HG03558 (cell line): ENCODE data around the gene JAG2.

Experiments
- ATAC-seq: cut with Tn5 transposase; IDR thresholded peaks from one replicate; pipeline ENCODE4 v1.9.1; 2021; ENCODE audit warnings: moderate number of reproducible peaks; ENCODE audit not compliant: unreplicated experiment; ENCODE audit errors: extremely low read depth

JAG2 gene

DNA sequence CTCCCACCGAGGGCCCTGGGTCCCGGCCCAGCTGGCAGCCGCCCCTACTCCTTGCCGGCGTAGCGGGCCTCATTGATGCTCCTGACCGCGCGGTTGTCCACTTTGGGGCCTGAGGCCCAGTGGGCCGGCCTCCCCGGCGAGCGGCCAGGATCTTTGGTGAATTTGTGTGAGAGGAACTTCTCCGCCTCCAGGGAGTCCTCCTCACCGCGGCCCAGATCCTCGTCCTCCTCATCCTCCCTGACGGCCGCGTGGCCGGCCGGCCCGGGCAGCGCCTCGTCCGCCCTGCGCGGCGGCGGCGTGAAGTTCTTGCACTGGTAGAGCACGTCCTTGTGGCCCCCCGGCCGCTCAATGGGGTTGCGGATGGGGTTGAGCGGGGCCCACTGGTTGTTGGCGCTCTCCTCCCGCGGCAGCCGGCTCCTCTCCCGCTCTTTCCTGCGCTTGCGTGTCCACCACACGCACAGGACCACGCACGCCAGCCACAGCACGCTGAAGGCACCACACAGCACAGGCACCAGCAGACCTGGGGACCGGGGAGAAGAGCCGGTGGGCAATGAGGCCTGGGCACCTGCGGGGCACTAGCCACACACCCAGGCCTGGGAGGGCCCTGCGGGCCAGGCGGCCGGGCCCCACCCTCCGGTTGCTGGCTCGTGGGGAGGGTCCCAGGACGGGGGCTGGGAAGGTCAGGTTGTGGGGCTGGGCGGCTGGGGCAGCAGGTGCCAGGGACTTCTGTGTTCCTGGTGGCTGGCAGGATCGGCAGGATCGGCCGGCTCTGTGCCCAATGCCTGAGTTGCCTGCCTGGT lies 25.7 kb downstream of the JAG2 start:
- no peak for ATAC-seq

DNA sequence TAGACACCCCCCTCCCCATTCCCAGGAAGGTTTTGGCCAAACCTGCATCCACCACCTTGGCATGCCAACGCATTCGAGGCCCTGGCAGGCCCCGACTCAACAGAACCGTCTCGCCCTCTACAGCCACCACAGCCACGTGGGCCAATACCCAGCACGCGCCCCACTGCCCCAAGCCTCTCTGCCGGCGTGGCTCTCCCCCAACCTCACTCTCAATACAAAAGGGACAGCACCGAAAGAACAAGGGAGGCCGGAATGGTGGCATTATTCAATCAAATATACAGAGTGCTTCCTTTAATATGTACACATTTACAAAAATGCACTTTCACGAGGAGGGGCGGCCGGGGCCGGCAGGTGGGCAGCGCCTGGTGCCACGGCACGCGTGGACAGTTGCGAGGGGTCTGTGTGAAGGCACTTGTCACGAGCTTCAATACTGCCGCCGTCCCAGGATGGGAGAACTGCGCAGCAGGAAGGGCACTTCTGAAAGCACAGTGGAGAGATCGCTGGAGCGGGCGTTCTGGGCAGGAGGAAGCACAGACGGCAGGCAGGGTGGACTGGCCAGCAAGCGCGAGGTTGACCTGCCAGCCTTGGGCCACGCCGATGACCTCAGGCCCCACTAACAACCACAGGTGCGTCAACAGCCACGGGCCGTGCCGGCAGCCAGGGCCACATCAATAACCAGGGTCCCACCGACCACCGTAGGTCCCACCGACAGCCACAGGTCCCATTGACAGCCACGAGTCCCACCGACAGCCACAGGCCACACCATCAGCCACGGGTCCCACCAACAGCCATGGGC lies 26.9 kb downstream of the JAG2 start:
- no peak for ATAC-seq

DNA sequence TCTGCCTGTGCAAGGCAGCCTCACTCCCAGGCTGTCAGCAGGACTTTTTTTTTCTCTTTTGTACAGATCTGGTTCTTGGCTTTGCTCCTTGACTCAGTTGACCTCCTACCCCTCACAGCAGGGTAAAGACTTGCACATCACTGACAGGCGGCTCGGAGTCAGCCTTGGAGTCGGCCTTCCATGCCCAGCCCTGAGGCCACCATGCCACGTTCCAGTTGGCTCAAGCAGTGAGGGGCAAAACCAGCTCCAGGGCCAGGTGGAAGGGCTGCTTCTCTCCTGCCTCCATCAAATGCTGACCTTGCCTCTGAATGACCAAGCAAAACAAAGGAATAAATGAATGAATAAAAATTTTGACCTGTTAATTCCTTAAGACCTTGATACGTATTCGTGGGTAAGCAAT lies 27.6 kb downstream of the JAG2 start:
- no peak for ATAC-seq

DNA sequence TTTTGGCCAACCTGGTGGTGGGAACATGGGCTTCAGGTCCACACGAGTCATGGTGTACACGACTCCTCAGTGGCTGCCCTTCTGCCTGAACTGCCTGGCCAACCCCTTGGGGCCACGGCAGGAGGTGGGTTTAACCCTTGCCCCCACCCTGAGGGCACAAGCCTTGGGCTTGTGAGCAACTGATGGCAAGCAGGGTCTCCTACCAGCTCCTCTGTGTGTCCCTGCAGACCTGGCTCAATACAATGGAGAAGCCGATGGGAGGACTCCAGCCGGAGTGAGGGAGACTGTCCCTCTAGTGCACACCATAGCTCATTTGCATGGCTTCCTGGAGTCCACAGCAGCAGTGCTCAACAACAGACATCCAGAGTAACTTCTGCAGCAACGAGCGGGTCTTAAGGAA lies 28.0 kb downstream of the JAG2 start:
- no peak for ATAC-seq

DNA sequence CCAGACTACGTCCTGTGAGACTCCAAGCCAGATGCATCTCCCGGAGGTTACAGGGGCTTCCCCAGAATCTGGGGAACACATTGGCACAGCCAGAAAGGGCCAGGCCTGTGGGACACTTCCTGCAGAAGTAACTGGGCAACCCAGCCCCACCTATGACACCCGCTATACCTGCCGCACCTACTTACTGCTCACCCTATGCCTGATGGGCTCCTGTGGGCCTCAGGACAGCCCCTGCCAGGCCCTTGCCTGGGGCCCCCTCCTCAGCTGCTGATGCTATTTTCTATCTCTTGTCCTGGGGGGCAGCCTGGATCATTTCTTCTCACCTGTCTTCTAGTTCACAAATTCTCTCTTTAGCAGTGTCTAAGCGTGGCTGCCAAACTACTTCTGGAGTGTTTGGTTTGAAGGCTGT lies 28.7 kb downstream of the JAG2 start:
- no peak for ATAC-seq

DNA sequence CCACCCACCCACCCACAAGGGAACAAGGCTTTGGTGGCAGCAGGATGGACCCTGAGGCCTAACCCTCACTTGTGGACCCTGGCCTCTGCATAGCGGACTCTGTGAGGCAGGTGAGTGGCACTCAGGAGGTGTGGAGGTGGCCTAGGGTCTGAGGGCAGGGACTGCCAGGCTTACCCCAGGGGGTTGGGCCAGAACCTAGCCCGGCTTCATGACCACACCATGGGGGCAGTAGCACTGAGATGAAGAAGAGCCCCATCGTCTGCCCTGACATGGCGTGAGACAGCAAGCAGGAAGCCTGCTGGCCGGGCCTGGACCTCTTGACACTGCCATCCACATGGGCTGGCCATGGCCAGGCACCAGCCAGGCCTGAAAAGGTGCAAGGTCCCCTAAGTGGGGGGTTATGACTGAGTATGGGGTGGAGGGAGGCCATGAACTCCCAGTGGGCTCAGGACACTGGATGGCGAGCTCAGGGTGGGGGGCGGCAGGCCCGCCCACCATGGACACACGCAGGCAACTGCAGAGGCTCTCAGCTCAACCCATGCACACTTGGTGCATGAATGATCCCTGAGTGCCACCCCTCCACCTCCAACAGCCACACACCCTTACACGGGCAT lies 29.3 kb downstream of the JAG2 start:
- ATAC-seq = no peak

DNA sequence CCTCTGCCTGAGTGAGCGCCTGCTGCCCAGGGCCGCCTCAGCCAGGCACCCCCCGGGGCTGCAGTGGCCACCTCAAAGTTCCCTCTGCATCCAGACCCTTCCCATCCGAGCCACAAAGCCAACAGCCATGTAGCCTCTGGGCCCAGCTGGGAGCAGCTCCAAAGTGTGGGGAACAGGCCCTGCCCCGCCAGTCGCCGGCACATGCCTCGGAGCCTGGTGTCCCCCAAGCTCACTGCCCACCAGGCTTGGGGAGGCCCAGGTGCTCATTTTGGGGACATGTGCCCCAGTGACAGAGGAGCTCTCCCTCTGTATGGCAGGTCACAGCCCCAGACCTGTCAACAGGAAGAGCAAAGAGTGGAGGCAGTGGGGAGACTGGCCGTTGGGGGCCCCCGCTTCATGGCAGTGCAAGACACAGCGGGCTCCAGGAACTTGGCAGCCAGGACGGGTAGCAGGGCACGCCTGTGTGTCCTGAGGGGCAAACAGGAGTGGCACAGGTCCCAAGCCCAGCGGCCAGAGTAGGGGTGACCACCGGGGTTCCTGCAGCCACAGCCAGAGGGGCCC lies 29.9 kb downstream of the JAG2 start:
- no peak for ATAC-seq

DNA sequence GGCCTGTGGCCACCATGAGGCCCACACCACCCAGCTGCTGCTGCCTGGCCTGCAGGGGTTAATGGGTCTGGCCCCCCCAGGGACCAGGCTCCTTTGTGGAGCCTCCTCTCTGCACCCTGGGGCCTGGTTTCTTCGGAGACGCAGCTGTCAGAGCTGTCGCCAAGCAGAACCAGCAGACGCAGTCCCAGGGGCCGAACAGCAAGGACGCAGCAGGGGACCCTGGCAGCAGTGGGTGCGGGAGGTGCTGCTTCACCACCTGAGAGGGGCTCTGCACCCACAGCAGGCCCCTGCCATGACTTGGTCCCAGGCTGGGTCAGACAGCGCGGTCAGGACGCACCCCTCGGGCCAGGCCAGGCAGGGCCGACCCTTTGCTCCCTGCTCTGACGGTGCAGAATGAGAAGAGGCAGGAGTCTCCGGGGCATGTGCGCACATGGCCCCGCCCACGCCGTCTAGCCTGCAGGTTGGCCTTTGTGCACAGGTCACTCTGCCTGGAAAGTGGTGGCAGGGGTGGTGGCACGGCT lies 30.5 kb downstream of the JAG2 start:
- ATAC-seq = no peak

DNA sequence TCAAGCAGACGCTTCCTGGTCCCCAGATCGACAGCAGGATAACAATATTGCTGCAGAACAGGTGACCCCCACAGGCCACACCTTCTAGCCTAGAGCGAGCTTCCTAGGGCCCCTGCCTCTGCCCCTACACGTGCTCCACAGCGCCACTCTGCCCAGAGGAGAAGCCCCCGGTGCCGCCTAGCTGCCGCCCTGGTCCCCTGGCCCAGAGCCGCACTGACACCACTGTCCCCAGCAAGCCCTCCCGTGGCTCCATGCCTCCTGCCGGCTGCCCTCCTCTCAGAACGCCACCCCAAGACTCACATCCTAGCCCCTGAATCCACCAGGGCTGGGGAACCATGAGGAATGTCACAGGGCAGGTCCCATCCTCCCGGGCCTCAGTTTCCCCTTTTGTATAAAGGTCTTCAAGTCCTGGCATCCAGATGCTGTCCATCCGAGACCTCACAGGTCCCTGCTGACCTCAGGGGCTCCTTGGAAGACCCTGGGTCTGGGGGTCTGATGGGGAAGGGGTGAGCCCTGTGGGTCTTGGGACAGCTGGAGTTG lies 31.0 kb downstream of the JAG2 start:
- ATAC-seq = no peak

DNA sequence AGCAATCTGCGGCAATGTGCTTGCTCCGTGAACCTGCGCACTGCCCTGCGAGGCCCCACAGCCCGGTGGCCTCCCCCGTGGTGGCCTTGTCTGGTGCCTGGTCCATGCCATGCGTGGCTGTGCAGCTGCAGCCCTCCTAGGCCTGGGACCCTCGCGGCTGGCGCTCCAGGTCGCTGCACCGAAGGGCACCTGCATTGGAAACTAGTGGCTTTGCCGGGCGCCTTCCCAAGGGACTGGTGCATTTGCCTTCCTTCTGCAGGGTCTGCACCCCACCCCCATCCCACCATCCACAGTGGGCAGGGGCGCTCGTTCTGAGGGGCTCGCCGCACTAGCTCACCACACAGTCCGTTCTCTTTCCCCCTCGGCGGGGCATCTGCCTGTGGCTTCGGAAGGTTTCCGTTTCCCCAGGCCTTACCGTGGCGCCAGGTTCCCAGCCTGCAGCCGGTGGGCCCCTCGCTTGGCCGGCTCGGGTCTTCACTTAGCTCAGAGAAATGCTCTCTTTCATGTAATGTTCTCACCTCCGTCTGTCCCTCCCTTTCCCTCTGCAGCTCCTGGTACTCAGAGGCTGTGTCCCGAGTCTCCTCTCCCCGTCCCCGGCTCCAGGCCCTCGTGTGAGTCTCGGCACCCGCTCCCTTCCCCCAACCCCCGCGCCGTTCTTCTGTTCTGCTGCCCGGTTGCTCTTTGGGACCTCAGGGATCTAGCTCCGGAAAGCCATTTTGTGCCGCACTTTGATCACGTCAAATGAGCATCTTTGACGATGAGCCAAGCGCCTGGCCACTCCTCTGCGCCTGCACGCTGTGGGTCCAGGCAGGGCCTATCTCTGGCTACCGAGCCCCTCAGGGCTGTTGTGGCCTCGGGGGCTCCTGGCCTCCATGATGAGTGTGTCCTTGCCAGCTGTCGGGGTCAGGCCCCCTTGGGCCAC lies 31.9 kb downstream of the JAG2 start:
- ATAC-seq = no peak

DNA sequence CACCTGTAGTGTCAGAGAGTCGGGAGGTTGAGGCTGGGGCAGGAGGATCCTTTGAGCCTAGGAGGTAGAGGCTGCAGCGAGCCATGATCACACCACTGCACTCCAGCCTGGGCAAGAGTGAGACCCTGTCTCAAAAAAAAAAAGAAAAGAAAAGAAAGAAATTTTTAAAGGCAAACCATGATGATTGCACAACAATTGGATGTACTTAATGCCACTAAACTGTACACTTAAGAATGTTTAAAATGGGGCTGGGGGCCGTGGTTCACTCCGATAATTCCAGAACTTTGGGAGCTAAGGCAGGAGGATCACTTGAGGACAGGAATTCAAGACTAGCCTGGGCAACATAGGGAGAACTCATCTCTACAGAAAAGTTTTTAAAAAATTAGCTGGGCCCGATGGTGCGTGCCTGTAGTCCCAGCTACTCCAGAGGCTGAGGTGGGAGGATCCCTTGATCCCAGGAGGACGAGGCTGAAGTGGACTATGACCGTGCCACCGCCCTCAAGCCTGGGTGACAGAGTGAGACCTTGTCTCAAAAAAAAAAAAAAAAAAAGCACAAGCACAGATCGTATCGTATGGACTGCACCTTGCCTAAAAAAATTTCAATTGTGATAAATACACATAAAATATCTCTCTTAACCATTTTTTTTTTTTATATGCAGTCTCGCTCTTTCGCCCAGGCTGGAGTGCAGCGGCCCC lies 32.7 kb downstream of the JAG2 start:
- ATAC-seq = no peak

DNA sequence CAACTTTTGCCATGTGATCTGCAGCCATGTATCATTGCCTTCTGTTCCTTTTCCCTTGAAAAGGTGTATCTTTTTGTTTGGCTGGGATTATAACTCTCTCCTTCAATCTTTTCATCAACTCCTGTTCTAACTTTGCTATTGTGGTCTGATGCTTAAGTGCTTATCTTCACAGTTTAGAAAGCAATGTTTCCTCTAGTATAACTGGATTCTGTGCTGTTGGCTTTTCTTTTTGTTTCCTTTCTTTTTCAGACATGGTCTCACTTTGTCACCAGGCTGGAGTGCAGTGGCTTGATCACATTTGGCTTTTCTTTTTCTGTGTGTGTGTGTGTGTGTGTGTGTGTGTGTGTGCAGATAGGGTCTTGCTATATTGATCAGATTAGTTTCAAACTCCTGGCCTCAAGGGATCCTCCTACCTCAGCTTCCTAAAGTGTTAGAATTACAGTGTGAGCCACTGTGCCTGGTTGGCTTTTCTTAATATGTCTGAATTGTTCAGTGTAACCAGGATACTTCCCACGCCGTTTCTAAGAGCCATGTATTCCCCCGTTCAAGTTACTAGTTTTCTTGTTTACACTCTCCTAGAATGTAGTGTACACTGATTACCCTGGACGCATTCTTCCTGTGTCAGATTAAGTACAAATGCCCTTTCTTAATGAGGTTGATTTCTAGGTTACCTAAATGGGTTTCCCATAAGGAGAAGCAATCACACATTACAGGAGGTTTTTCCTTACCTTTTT lies 35.5 kb downstream of the JAG2 start:
- ATAC-seq = no peak

DNA sequence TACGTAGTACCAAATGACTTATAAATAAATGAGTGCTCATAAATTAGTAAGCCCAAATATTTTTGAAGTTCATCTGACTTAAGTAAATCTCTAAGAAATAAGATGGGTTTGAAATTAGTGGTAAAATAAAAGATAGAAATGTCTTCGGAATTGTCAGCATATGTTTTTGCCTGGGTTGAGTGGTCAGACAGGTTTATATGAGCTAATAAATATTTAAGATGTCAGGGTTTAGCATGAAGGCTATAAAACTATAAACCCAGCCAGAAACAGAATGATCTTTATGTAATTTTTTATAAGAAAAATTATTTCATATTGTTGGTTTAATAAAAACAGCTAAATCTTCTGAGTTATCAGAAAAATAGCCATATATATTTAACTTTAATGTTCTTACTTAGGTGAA lies 37.3 kb downstream of the JAG2 start:
- no peak for ATAC-seq

DNA sequence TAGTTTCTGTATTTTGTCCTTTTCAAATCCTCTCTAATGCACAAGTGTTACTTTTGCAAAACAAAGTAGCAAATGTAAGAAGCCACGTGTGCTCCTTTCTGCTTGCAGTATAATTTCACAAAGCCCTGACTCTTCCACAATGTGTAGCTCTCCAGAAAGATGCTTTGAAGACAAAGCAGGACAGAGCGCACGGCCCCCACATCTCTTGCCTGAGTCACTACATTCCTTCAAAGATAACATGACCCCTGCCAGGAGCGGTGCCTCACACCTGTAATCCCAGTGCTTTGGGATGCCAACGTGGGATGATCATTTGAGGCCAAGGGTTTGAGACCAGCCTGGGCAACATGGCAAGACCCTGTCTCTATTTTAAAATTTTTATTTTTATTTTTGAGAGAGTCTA lies 40.5 kb downstream of the JAG2 start:
- no peak for ATAC-seq

DNA sequence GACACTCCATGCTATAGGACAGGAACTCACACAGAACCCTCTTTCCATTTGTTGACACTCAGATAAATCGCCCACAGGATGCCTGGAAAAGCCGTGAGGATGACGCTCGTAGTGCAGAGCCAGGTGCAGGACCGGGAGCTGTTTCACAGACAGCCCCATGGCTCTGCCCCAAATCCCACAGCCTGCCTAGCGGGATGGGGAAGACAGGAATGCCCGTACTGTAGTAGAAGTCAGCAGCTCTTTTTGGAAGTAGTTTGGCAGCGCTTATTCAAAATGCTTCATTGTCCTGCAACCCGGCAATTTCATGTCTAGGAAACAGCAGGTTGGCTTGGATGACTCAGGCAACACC lies 41.6 kb downstream of the JAG2 start:
- ATAC-seq = no peak

DNA sequence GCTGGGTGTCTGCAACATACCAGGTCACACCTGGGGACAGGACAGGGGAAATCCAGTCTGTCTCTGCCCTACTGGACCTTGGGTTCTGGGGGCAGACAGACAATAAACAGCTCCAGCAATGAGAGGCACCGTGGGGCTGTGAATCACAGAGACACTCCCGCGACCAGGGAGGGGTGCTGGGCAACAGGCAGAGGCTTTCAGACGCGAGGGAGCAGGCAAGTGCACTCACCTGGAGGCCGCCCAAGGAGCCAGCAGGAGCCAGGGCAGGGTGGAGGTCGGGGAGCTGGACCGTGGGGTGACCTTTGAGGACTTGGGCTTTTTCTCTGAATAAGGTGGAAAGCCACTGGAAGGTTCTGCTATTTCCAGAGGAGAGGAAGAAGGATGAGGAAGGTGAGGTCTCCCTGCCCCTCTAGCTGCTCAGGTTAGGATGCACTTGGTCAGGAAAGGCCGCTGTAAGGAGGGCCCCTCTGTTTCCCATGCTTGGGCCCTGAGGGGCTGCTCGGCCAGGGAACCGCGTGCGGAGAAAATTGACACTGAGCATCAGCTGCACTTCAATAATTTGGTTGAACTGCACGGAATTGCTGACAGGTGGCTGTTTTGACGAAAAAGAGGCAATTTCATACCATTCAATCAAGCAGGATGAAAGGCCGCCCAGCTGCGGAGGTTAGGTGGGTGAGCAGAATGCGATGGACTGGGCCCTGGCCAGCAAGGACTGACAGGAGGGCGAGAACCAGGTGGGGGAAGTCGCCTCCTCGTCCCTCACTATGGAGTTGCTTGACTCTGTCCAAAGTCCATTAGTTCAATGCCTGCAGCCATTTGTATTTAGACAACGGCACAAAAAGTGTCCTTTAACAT lies 42.2 kb downstream of the JAG2 start:
- ATAC-seq = no peak

DNA sequence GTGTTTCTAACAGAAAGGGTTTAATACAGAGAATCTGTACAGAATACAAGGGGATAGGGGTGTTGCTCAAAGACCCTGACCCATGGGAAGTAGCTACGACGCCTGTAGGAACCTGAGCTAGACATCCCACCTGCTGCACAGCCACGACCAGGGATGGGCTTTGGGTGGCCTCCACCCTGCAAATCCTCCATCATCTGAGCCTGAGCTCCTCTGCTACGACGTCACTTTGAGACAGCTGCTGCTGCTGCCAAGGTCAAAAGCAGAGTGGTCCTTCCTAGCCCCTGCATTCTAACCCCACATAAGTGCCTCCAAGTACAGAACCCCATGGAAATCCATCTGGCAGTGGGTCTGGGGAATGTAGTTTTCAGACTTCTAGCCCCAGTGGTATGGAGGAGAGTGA lies 43.8 kb downstream of the JAG2 start:
- no peak for ATAC-seq
